Activated CD4-positive, alpha-beta T cell treated with anti-CD3 and anti-CD28 coated beads, Interleukin-2, amount 50 U/mL, for 48 hours (primary cell): Measurements from ENCODE around the gene FBXL5.

ENCODE experiments used
- DNase-seq, 2 experiments: peaks; one replicate each; pipeline ENCODE4 v3.0.0-alpha.2; 2020

The FBXL5 gene

GRCh38 chr4:15675356-15675755 lies 20.2 kb upstream of the FBXL5 start:
- no peak for DNase-seq

GRCh38 chr4:15674926-15675325 lies 19.8 kb upstream of the FBXL5 start:
- no peak for DNase-seq

GRCh38 chr4:15674046-15674445 lies 18.9 kb upstream of the FBXL5 start:
- DNase-seq = no peak

GRCh38 chr4:15673337-15673736 lies 18.2 kb upstream of the FBXL5 start:
- no peak for DNase-seq

- no peak for DNase-seq
Observed at GRCh38 chr4:15672101-15672500, 16.9 kb upstream of the FBXL5 start.

GRCh38 chr4:15670576-15670975 lies 15.4 kb upstream of the FBXL5 start:
- no peak for DNase-seq

- no peak for DNase-seq
Observed at GRCh38 chr4:15668566-15669435, 13.6 kb upstream of the FBXL5 start.

GRCh38 chr4:15667006-15667405 lies 11.8 kb upstream of the FBXL5 start:
- DNase-seq = no peak

GRCh38 chr4:15665753-15666365 lies 10.7 kb upstream of the FBXL5 start:
- no peak for DNase-seq

- no peak for DNase-seq
Observed at GRCh38 chr4:15659768-15660570, 4.8 kb upstream of the FBXL5 start.

GRCh38 chr4:15658781-15659180 lies 3.6 kb upstream of the FBXL5 start:
- no peak for DNase-seq

- no peak for DNase-seq
Observed at GRCh38 chr4:15658136-15658770, 3.1 kb upstream of the FBXL5 start.

GRCh38 chr4:15657366-15657765 lies 2.2 kb upstream of the FBXL5 start:
- DNase-seq = no peak

GRCh38 chr4:15656038-15656470 lies 897 bp upstream of the FBXL5 start:
- DNase-seq = no peak

GRCh38 chr4:15654593-15655222 lies 449 bp downstream of the FBXL5 start:
- DNase-seq = peak; percentile 46 to 52

- DNase-seq = peak in 1 of 2 experiments; percentile 18
Observed at GRCh38 chr4:15653864-15654592, 1.1 kb downstream of the FBXL5 start.

- no peak for DNase-seq
Observed at GRCh38 chr4:15653420-15653819, 1.7 kb downstream of the FBXL5 start.

GRCh38 chr4:15652841-15653240 lies 2.3 kb downstream of the FBXL5 start:
- no peak for DNase-seq

GRCh38 chr4:15652191-15652590 lies 3.0 kb downstream of the FBXL5 start:
- no peak for DNase-seq

- DNase-seq = no peak
Observed at GRCh38 chr4:15651676-15652075, 3.5 kb downstream of the FBXL5 start.

GRCh38 chr4:15649914-15650545 lies 5.1 kb downstream of the FBXL5 start:
- peak; percentile 29 to 49 for DNase-seq
